NT2/D1 (cell line): ENCODE results near the gene KLK15.

Experiments
- DNase-seq: peaks from one replicate; pipeline ENCODE4 v3.0.0-alpha.2; 2011; ENCODE audit warnings: low read depth, low spot score
- H3K27me3 ChIP-seq: 2 replicates; pipeline ENCODE4 v1.6.0; 2011; ENCODE audit warnings: mild to moderate bottlenecking; ENCODE audit not compliant: insufficient read length, insufficient read depth
- H3K36me3 ChIP-seq: 2 replicates; pipeline ENCODE4 v1.6.1; 2011; ENCODE audit warnings: mild to moderate bottlenecking, low read length, mixed read lengths; ENCODE audit not compliant: insufficient read depth, insufficient read length
- H3K4me1 ChIP-seq: 2 replicates; pipeline ENCODE4 v1.5.1; 2011; ENCODE audit not compliant: insufficient read depth, insufficient read length
- H3K4me3 ChIP-seq: 2 replicates; pipeline ENCODE4 v1.5.1; 2011; ENCODE audit warnings: low read depth; ENCODE audit not compliant: insufficient read length
- H3K9ac ChIP-seq: 2 replicates; pipeline ENCODE4 v1.6.0; 2011; ENCODE audit warnings: low read depth; ENCODE audit not compliant: insufficient read length
- H3K9me3 ChIP-seq: 2 replicates; pipeline ENCODE4 v1.5.1; 2011; ENCODE audit warnings: mild to moderate bottlenecking, low read length; ENCODE audit not compliant: insufficient read depth
- SUZ12 ChIP-seq: IDR thresholded peaks from 2 replicates; pipeline ENCODE4 v1.6.1; 2011; ENCODE audit not compliant: insufficient read length, insufficient read depth; ENCODE audit errors: extremely low read depth
- YY1 ChIP-seq: IDR thresholded peaks from 2 replicates; pipeline ENCODE4 v1.6.1; 2011; ENCODE audit not compliant: insufficient read length, insufficient read depth
- ZNF274 ChIP-seq: IDR thresholded peaks from 2 replicates; pipeline ENCODE4 v1.6.1; 2011; ENCODE audit warnings: mild to moderate bottlenecking, low read depth, low read length

Gene KLK15

GRCh38 chr19:50808856-50809255, 24.5 kb downstream of the KLK15 start:
- TF ChIP-seq YY1 (no peak), SUZ12 (no peak), ZNF274 (no peak)
- Histone ChIP-seq H3K4me1 (no peaks in the 10 kb centered on the region), H3K4me3 (no peak overlapping the region), H3K9ac (no peak overlapping the region), H3K27me3 (peaks cover 10% of the 10 kb centered on the region), H3K36me3 (no peaks in the 10 kb centered on the region), H3K9me3 (no peaks in the 10 kb centered on the region)
- no peak for DNase-seq

GRCh38 chr19:50804420-50805272, 28.7 kb downstream of the KLK15 start:
- peak overlapping the region; percentile 95 for H3K4me3 ChIP-seq
- H3K4me1 ChIP-seq: peaks cover 2% of the 10 kb centered on the region
- TF ChIP-seq SUZ12 (no peak), YY1 (no peak), ZNF274 (no peak)
- peak overlapping the region; percentile 98 for H3K9ac ChIP-seq
- H3K9me3 ChIP-seq: no peaks in the 10 kb centered on the region
- DNase-seq: peak; percentile 93
- H3K36me3 ChIP-seq: peaks cover 35% of the 10 kb centered on the region
- no peaks in the 10 kb centered on the region for H3K27me3 ChIP-seq

DNA sequence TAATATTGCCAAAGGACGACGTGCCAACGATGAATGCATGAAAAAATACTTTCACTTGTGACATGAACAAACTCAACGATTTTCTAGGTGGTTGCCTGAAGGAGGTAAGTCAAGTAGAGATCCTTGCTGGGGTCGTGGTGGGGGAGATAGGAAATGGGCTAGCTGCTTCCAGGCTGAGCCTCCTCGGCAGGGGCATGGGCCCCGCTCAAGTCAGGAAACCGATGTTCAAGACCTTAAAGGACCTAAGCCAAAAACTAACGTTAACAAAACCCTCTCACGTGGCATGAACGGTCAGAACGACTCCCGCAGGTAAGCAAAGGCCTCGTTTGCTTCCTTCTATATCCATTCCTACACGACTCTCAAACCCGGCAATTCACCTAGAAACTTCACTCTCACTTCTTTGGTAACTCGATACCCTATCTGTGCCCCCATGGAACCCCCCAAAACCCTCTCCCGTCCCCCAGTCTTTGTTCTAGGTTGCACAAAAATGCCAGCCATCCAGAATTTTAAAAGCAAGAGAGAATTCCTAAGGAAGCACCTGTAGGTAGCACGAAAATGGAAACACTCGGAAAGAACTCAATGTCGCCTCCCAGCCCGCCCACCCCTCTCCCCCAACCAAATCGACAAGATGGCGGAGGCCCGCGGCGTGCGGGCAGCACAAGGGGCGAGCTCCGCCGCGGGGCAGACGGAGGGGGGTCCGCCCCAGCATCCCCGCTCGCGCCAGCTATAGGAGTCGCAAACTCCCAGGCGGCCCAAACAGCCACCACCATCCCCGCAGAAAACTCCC, 29.5 kb downstream of the KLK15 start:
- H3K4me1 ChIP-seq: peaks cover 2% of the 10 kb centered on the region
- no peaks in the 10 kb centered on the region for H3K9me3 ChIP-seq
- H3K9ac ChIP-seq: peak overlapping the region; percentile 98
- peak overlapping the region; percentile 95 for H3K4me3 ChIP-seq
- H3K36me3 ChIP-seq: peaks cover 44% of the 10 kb centered on the region
- DNase-seq: no peak
- no peaks in the 10 kb centered on the region for H3K27me3 ChIP-seq
- TF ChIP-seq SUZ12 (no peak), YY1 (no peak), ZNF274 (no peak)

DNA sequence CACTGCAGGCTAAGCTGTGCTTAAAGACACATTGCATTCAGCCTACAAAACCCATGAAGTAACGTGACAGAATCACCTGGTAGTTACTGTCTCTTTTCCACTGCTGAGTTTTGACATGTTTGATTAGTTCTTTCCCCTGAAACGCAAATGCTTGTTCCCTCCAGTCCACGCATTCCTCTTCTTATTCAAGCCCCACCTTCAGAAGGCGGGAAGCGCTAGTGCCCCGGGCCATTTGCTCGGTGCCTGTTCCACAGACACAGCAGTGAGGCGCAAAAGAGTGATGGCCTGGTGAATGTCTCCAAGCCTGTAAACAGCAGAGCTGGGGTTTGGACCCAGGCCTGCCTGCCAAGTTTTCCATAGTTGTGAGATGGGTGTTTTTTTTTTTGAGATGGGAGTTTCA, 32.3 kb downstream of the KLK15 start:
- Histone ChIP-seq H3K9ac (no peak overlapping the region), H3K4me1 (peaks cover 10% of the 10 kb centered on the region), H3K9me3 (no peaks in the 10 kb centered on the region), H3K4me3 (no peak overlapping the region), H3K36me3 (peaks cover 71% of the 10 kb centered on the region), H3K27me3 (no peaks in the 10 kb centered on the region)
- TF ChIP-seq SUZ12 (no peak), ZNF274 (no peak), YY1 (no peak)
- no peak for DNase-seq

DNA sequence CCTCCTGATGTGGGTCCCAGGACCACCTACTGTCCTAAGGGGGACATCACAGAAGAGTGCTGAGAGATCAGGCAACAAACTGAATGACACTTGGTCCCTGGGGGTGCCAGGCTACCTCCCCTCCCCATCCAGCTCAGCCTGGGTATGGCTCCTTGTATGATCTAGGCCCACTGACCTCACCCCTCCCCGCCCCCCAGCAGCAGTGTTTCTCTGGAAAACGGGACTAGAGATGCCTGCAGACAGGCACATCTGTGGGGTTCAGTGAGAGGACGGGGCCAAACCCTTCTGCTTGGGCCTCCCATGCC, 33.9 kb downstream of the KLK15 start:
- Histone ChIP-seq H3K4me1 (peaks cover 14% of the 10 kb centered on the region), H3K4me3 (no peak overlapping the region), H3K27me3 (no peaks in the 10 kb centered on the region), H3K9me3 (no peaks in the 10 kb centered on the region), H3K36me3 (peaks cover 83% of the 10 kb centered on the region), H3K9ac (no peak overlapping the region)
- DNase-seq: no peak
- TF ChIP-seq ZNF274 (no peak), SUZ12 (no peak), YY1 (no peak)

- H3K36me3 ChIP-seq: peaks cover 83% of the 10 kb centered on the region
- H3K9me3 ChIP-seq: no peaks in the 10 kb centered on the region
- peak overlapping the region; percentile 21 for H3K9ac ChIP-seq
- no peak for TF ChIP-seq ZNF274
- TF ChIP-seq SUZ12: no peak
- no peak for TF ChIP-seq YY1
- no peaks in the 10 kb centered on the region for H3K27me3 ChIP-seq
- no peak for DNase-seq
- H3K4me1 ChIP-seq: peaks cover 18% of the 10 kb centered on the region
- no peak overlapping the region for H3K4me3 ChIP-seq
Measured at GRCh38 chr19:50798659-50799546, 34.5 kb downstream of the KLK15 start.

- H3K27me3 ChIP-seq: no peaks in the 10 kb centered on the region
- H3K4me1 ChIP-seq: peaks cover 21% of the 10 kb centered on the region
- no peak overlapping the region for H3K9ac ChIP-seq
- no peak overlapping the region for H3K4me3 ChIP-seq
- no peak for DNase-seq
- H3K9me3 ChIP-seq: no peaks in the 10 kb centered on the region
- no peak for TF ChIP-seq YY1
- TF ChIP-seq ZNF274: no peak
- TF ChIP-seq SUZ12: no peak
- peaks cover 75% of the 10 kb centered on the region for H3K36me3 ChIP-seq
Measured at GRCh38 chr19:50797781-50798658, 35.4 kb downstream of the KLK15 start.
